Epithelial cell of proximal tubule (primary cell): ENCODE data around the gene SYT1. TPM values are rescaled to one million over a fixed set of nuclear protein-coding genes. Genes with fewer than 3 reads are reported as not detected.

Experiments
- DNase-seq: peaks from one replicate; pipeline ENCODE4 v3.0.0-alpha.2; 2011; ENCODE audit warnings: low read depth
- H3K4me3 ChIP-seq: 2 replicates; pipeline ENCODE4 v1.5.1; 2011; ENCODE audit warnings: low read depth, mild to moderate bottlenecking, low read length
- CTCF ChIP-seq: conservative IDR thresholded peaks from 2 replicates; pipeline ENCODE4 v1.5.1; 2012; ENCODE audit warnings: low read depth, mild to moderate bottlenecking, low read length
- total RNA-seq: library from RNA; depleted of rRNA; stranded (reverse); fragments of >200 nt; gene quantifications from 2 replicates; pipeline ENCODE4 v1.2.3, GENCODE V29; 2015

The SYT1 gene
- total RNA-seq, 1 donor from 2014 or later: 2.0 TPM

GRCh38 chr12:78964521-78964920, 99.9 kb downstream of the SYT1 start:
- TF ChIP-seq CTCF: no peak
- no peak for DNase-seq
- no peak overlapping the region for H3K4me3 ChIP-seq

- no peak for DNase-seq
- H3K4me3 ChIP-seq: no peak overlapping the region
- TF ChIP-seq CTCF: no peak
These were observed 101.5 kb downstream of the SYT1 start for GRCh38 chr12:78966062-78966461.

GRCh38 chr12:78966926-78967325, 102.4 kb downstream of the SYT1 start:
- DNase-seq: no peak
- no peak for TF ChIP-seq CTCF
- no peak overlapping the region for H3K4me3 ChIP-seq

- H3K4me3 ChIP-seq: no peak overlapping the region
- DNase-seq: no peak
- TF ChIP-seq CTCF: no peak
These were observed 103.7 kb downstream of the SYT1 start for GRCh38 chr12:78968226-78968625.

- no peak for DNase-seq
- TF ChIP-seq CTCF: no peak
- no peak overlapping the region for H3K4me3 ChIP-seq
These were observed 105.5 kb downstream of the SYT1 start for GRCh38 chr12:78970041-78970440.

- no peak for DNase-seq
- TF ChIP-seq CTCF: no peak
- H3K4me3 ChIP-seq: no peak overlapping the region
These were observed 112.8 kb downstream of the SYT1 start for GRCh38 chr12:78977304-78977867.

- H3K4me3 ChIP-seq: no peak overlapping the region
- no peak for TF ChIP-seq CTCF
- no peak for DNase-seq
These were observed 129.7 kb downstream of the SYT1 start for GRCh38 chr12:78994168-78994791.
